SK-N-MC (cell line): ENCODE results near the gene ESYT2.
A peak's percentile ranks its signal among the peaks of the same experiment; 100 is the strongest.

Source experiments
- DNase-seq: peaks from one replicate; pipeline ENCODE4 v3.0.0-alpha.2; 2011; ENCODE audit warnings: low read depth, low spot score
- H3K27ac ChIP-seq: fragments of 200-600 bp; sonication (generic); 2 replicates; pipeline ENCODE4 v1.5.1; 2016; ENCODE audit warnings: mixed run types
- H3K36me3 ChIP-seq: fragments of 200-600 bp; sonication (generic); 2 replicates; pipeline ENCODE4 v1.6.1; 2017; ENCODE audit warnings: antibody characterized with exemption, low read length, mixed read lengths; ENCODE audit not compliant: insufficient read depth
- H3K4me3 ChIP-seq: fragments of 200-600 bp; sonication (generic); 2 replicates; pipeline ENCODE4 v1.5.1; 2016
- H3K9ac ChIP-seq: fragments of 200-600 bp; sonication (generic); 2 replicates; pipeline ENCODE4 v1.8.0; 2017; ENCODE audit warnings: mixed run types, mixed read lengths; ENCODE audit not compliant: insufficient read length
- H3K9me3 ChIP-seq: fragments of 200-600 bp; sonication (generic); 2 replicates; pipeline ENCODE4 v1.6.1; 2017; ENCODE audit warnings: low read depth, mild to moderate bottlenecking, antibody characterized with exemption, low read length, moderate library complexity, mixed read lengths
- EZH2 ChIP-seq: fragments of 200-600 bp; sonication (generic); IDR thresholded peaks from one replicate; pipeline ENCODE4 v1.6.1; 2017; ENCODE audit warnings: antibody characterized with exemption
- FOXP2 ChIP-seq: optimal IDR thresholded peaks from 2 replicates; pipeline ENCODE3; 2011; ENCODE audit warnings: mild to moderate bottlenecking, moderate library complexity; ENCODE audit not compliant: insufficient read depth; ENCODE audit errors: extremely low read length, control extremely low read depth
- POLR2AphosphoS5 ChIP-seq: IDR thresholded peaks from 2 replicates; pipeline ENCODE4 v1.6.1; 2012; ENCODE audit warnings: mild to moderate bottlenecking, low read depth, low read length, borderline replicate concordance

ESYT2 gene

GRCh38 chr7:158733220-158733519 is 96.1 kb downstream of the ESYT2 start:
- H3K4me3 ChIP-seq: peak overlapping the region; percentile 12; the same call in 1 of the 2 replicates
- H3K9ac ChIP-seq: no peak overlapping the region
- TF ChIP-seq POLR2AphosphoS5 (no peak), FOXP2 (no peak), EZH2 (no peak)
- H3K27ac ChIP-seq: peak overlapping the region; percentile 38
- no peaks in the 10 kb centered on the region for H3K9me3 ChIP-seq
- no peaks in the 10 kb centered on the region for H3K36me3 ChIP-seq
- peak; percentile 22 for DNase-seq

GRCh38 chr7:158732494-158733219 is 96.7 kb downstream of the ESYT2 start:
- Histone ChIP-seq H3K27ac (peak overlapping the region; percentile 38), H3K9me3 (no peaks in the 10 kb centered on the region), H3K36me3 (no peaks in the 10 kb centered on the region), H3K9ac (no peak overlapping the region), H3K4me3 (peak overlapping the region; percentile 12; the same call in 1 of the 2 replicates)
- DNase-seq: no peak
- TF ChIP-seq POLR2AphosphoS5 (no peak), EZH2 (no peak), FOXP2 (no peak)

GRCh38 chr7:158731761-158732160 is 97.5 kb downstream of the ESYT2 start:
- Histone ChIP-seq H3K9me3 (no peaks in the 10 kb centered on the region), H3K4me3 (no peak overlapping the region), H3K9ac (no peak overlapping the region), H3K27ac (peak overlapping the region; percentile 19; the same call in 1 of the 2 replicates), H3K36me3 (no peaks in the 10 kb centered on the region)
- no peak for TF ChIP-seq EZH2
- no peak for TF ChIP-seq POLR2AphosphoS5
- no peak for TF ChIP-seq FOXP2
- DNase-seq: no peak

- H3K9ac ChIP-seq: no peak overlapping the region
- DNase-seq: no peak
- no peaks in the 10 kb centered on the region for H3K9me3 ChIP-seq
- H3K27ac ChIP-seq: no peak overlapping the region
- TF ChIP-seq POLR2AphosphoS5 (no peak), EZH2 (no peak), FOXP2 (no peak)
- no peaks in the 10 kb centered on the region for H3K36me3 ChIP-seq
- H3K4me3 ChIP-seq: peak overlapping the region; percentile 36; the same call in 1 of the 2 replicates
Measured at GRCh38 chr7:158730383-158731346, 98.6 kb downstream of the ESYT2 start.

- DNase-seq: no peak
- H3K9ac ChIP-seq: no peak overlapping the region
- no peak overlapping the region for H3K4me3 ChIP-seq
- TF ChIP-seq POLR2AphosphoS5 (no peak), EZH2 (no peak), FOXP2 (no peak)
- no peaks in the 10 kb centered on the region for H3K9me3 ChIP-seq
- no peaks in the 10 kb centered on the region for H3K36me3 ChIP-seq
- no peak overlapping the region for H3K27ac ChIP-seq
Measured at GRCh38 chr7:158729646-158730382, 99.5 kb downstream of the ESYT2 start.

- TF ChIP-seq EZH2: no peak
- no peak for TF ChIP-seq POLR2AphosphoS5
- no peak for TF ChIP-seq FOXP2
- no peaks in the 10 kb centered on the region for H3K36me3 ChIP-seq
- H3K27ac ChIP-seq: no peak overlapping the region
- H3K4me3 ChIP-seq: no peak overlapping the region
- DNase-seq: no peak
- H3K9ac ChIP-seq: no peak overlapping the region
- no peaks in the 10 kb centered on the region for H3K9me3 ChIP-seq
Measured at GRCh38 chr7:158728911-158729645, 100.2 kb downstream of the ESYT2 start.

- Histone ChIP-seq H3K36me3 (no peaks in the 10 kb centered on the region), H3K4me3 (no peak overlapping the region), H3K27ac (no peak overlapping the region), H3K9me3 (no peaks in the 10 kb centered on the region), H3K9ac (no peak overlapping the region)
- no peak for DNase-seq
- TF ChIP-seq POLR2AphosphoS5: no peak
- no peak for TF ChIP-seq FOXP2
- no peak for TF ChIP-seq EZH2
Measured at GRCh38 chr7:158727690-158728089, 101.6 kb downstream of the ESYT2 start.
